DMS153 treated with DMSO at 0.1 percent for 48 hours (cell line): ENCODE results near the gene MGLL.

Experiments used
- DNase-seq: peaks from one replicate; lab custom pipeline; 2025; ENCODE audit not compliant: unreplicated experiment; lab: John Stamatoyannopoulos, UW

MGLL gene

GRCh38 chr3:127835993-127836882 is 13.9 kb upstream of the MGLL start:
- no peak for DNase-seq

- DNase-seq, result no peak
Measured at GRCh38 chr3:127834771-127835170, 12.5 kb upstream of the MGLL start.

- DNase-seq, result no peak
Measured at GRCh38 chr3:127833281-127834032, 11.1 kb upstream of the MGLL start.

- DNase-seq, result no peak
Measured at GRCh38 chr3:127831723-127832172, 9.4 kb upstream of the MGLL start.

GRCh38 chr3:127829537-127829936 is 7.2 kb upstream of the MGLL start:
- DNase-seq, result no peak

- no peak for DNase-seq
Measured at GRCh38 chr3:127827808-127828207, 5.5 kb upstream of the MGLL start.

- DNase-seq, result no peak
Measured at GRCh38 chr3:127825756-127826155, 3.4 kb upstream of the MGLL start.

GRCh38 chr3:127824151-127824825 is 2.0 kb upstream of the MGLL start:
- no peak for DNase-seq

GRCh38 chr3:127823426-127823857 is 1.1 kb upstream of the MGLL start:
- no peak for DNase-seq

GRCh38 chr3:127822682-127823425 is 539 bp upstream of the MGLL start:
- no peak for DNase-seq

GRCh38 chr3:127821394-127821793 is 921 bp downstream of the MGLL start:
- DNase-seq, result no peak

- peak; percentile 82 for DNase-seq
Measured at GRCh38 chr3:127820826-127821313, 1.4 kb downstream of the MGLL start.

GRCh38 chr3:127820221-127820825 is 2.0 kb downstream of the MGLL start:
- DNase-seq, result no peak

- DNase-seq, result no peak
Measured at GRCh38 chr3:127819656-127820055, 2.7 kb downstream of the MGLL start.

GRCh38 chr3:127819086-127819485 is 3.2 kb downstream of the MGLL start:
- DNase-seq, result no peak

- no peak for DNase-seq
Measured at GRCh38 chr3:127817406-127817841, 4.9 kb downstream of the MGLL start.

- no peak for DNase-seq
Measured at GRCh38 chr3:127816783-127817405, 5.4 kb downstream of the MGLL start.

GRCh38 chr3:127815641-127816605 is 6.4 kb downstream of the MGLL start:
- no peak for DNase-seq

- DNase-seq, result no peak
Measured at GRCh38 chr3:127815001-127815400, 7.3 kb downstream of the MGLL start.
